H1 (cell line): ENCODE measurements around the gene TMEM41A. TPM values are rescaled to one million over a fixed set of nuclear protein-coding genes. Genes with fewer than 3 reads are reported as not detected.

Experiments used
- CTCF ChIA-PET: fragments of 300-600 bp; sonication (Branson Sonifier 250); formaldehyde crosslinking; loops from one replicate; lab custom pipeline; 2021; ENCODE audit not compliant: partially characterized antibody; lab: Charles Lee
- POLR2A ChIA-PET: fragments of 300-600 bp; sonication (Branson Sonifier 250); formaldehyde crosslinking; loops from one replicate; lab custom pipeline; 2021; ENCODE audit warnings: inconsistent platforms; ENCODE audit not compliant: partially characterized antibody; lab: Charles Lee
- DNase-seq, 2 experiments: peaks; one replicate each; pipeline versions ENCODE4 v3.0.0 to v3.0.0-alpha.2; 2010 to 2022; ENCODE audit warnings: low spot score in 2 of 2, low read depth in 1 of 2, mixed read lengths in 1 of 2
- FAIRE-seq: peaks from 2 replicates; lab custom pipeline; 2011; peaks lifted over from hg19 to GRCh38; lab: Jason Lieb, UNC
- H2AFZ ChIP-seq: 2 replicates; pipeline ENCODE4 v1.8.1; 2012; ENCODE audit warnings: low read length, inconsistent platforms
- H2AK5ac ChIP-seq: 2 replicates; pipeline ENCODE4 v1.6.1; 2013; ENCODE audit warnings: low read depth, low read length
- H2BK120ac ChIP-seq: replicated peaks from 2 replicates; pipeline ENCODE3; 2013; ENCODE audit warnings: low read depth, low read length, inconsistent platforms
- H2BK12ac ChIP-seq: 2 replicates; pipeline ENCODE4 v1.6.1; 2013; ENCODE audit warnings: low read depth, low read length
- H2BK15ac ChIP-seq: 2 replicates; pipeline ENCODE4 v1.6.1; 2013; ENCODE audit warnings: low read length
- H2BK20ac ChIP-seq: 2 replicates; pipeline ENCODE4 v1.6.1; 2013; ENCODE audit warnings: low read length
- H2BK5ac ChIP-seq: 2 replicates; pipeline ENCODE4 v1.6.1; 2013; ENCODE audit warnings: low read depth, low read length
- H3K14ac ChIP-seq: 2 replicates; pipeline ENCODE4 v1.6.1; 2013; ENCODE audit warnings: inconsistent platforms; ENCODE audit not compliant: insufficient read length
- H3K18ac ChIP-seq: 2 replicates; pipeline ENCODE4 v1.6.1; 2013; ENCODE audit warnings: low read length; ENCODE audit errors: extremely low read depth
- H3K23ac ChIP-seq: 2 replicates; pipeline ENCODE4 v1.6.1; 2013; ENCODE audit warnings: inconsistent platforms; ENCODE audit not compliant: insufficient read length
- H3K23me2 ChIP-seq: 2 replicates; pipeline ENCODE4 v1.6.1; 2013; ENCODE audit warnings: low read depth, low read length
- H3K27ac ChIP-seq: 2 replicates; pipeline ENCODE4 v1.6.1; 2011; ENCODE audit warnings: low read depth, low read length, inconsistent platforms
- H3K27me3 ChIP-seq, 4 experiments: replicated peaks in 1 of 4; 1 replicate in 1 of 4; 2 replicates in 3 of 4; pipeline versions ENCODE4 v1.6.1 to v1.8.1; 2011 to 2013; ENCODE audit warnings: low read length in 3 of 4, mild to moderate bottlenecking in 3 of 4, inconsistent platforms in 2 of 4, mixed read lengths in 2 of 4, moderate library complexity in 1 of 4; ENCODE audit not compliant: control insufficient read depth in 3 of 4, insufficient read depth in 3 of 4; ENCODE audit errors: extremely low read depth in 1 of 4
- H3K36me3 ChIP-seq, 4 experiments: 2 replicates each; pipeline versions ENCODE4 v1.6.1 to v1.8.1; 2011 to 2013; ENCODE audit warnings: mild to moderate bottlenecking in 4 of 4, low read length in 3 of 4, moderate library complexity in 2 of 4, control low read depth in 1 of 4, inconsistent platforms in 1 of 4; ENCODE audit not compliant: insufficient read depth in 4 of 4, control insufficient read depth in 2 of 4
- H3K4ac ChIP-seq: replicated peaks from 2 replicates; pipeline ENCODE3; 2013; ENCODE audit warnings: low read length, low read depth, mixed read lengths, inconsistent platforms; ENCODE audit not compliant: insufficient read length
- H3K4me1 ChIP-seq, 4 experiments: replicated peaks in 1 of 4; 1 replicate in 1 of 4; 2 replicates in 3 of 4; pipeline versions ENCODE4 v1.6.1 to v1.8.1; 2011 to 2013; ENCODE audit warnings: low read length in 3 of 4, inconsistent platforms in 2 of 4, mixed read lengths in 1 of 4; ENCODE audit not compliant: insufficient read depth in 4 of 4, control insufficient read depth in 3 of 4
- H3K4me2 ChIP-seq, 2 experiments: 2 replicates each; pipeline versions ENCODE4 v1.6.1 to v1.8.1; 2011 to 2013; ENCODE audit warnings: low read depth in 2 of 2, low read length in 2 of 2, control low read depth in 1 of 2, inconsistent platforms in 1 of 2, mild to moderate bottlenecking in 1 of 2; ENCODE audit not compliant: insufficient read depth in 1 of 2
- H3K4me3 ChIP-seq, 4 experiments: fragments of 200-600, 300-600 bp in 1 of 4; sonication (generic), shearing (Covaris generic), sonication (Bioruptor Twin) in 1 of 4; 2 replicates each; pipeline versions ENCODE4 v1.5.1 to v1.8.1; 2011 to 2016; ENCODE audit warnings: low read length in 4 of 4, low read depth in 3 of 4, control low read depth in 2 of 4, inconsistent platforms in 2 of 4, mild to moderate bottlenecking in 2 of 4, mixed read lengths in 1 of 4, moderate library complexity in 1 of 4; ENCODE audit not compliant: insufficient read depth in 2 of 4; ENCODE audit errors: extremely low read depth in 1 of 4
- H3K56ac ChIP-seq: replicated peaks from 2 replicates; pipeline ENCODE3; 2013; ENCODE audit warnings: low read depth, mild to moderate bottlenecking, mixed read lengths, low read length, inconsistent platforms; ENCODE audit not compliant: insufficient read length
- H3K79me1 ChIP-seq: 2 replicates; pipeline ENCODE4 v1.6.1; 2013; ENCODE audit warnings: low read depth, low read length, control low read depth
- H3K79me2 ChIP-seq, 2 experiments: 2 replicates each; pipeline versions ENCODE4 v1.6.1 to v1.8.1; 2012 to 2013; ENCODE audit warnings: low read length in 2 of 2, mild to moderate bottlenecking in 2 of 2, inconsistent platforms in 1 of 2; ENCODE audit not compliant: insufficient read depth in 2 of 2, control insufficient read depth in 1 of 2
- H3K9ac ChIP-seq, 4 experiments: replicated peaks in 1 of 4; 1 replicate in 1 of 4; 2 replicates in 3 of 4; pipeline versions ENCODE4 v1.6.1 to v1.8.1; 2011 to 2013; ENCODE audit warnings: low read depth in 3 of 4, low read length in 3 of 4, control low read depth in 2 of 4, mild to moderate bottlenecking in 2 of 4, moderate library complexity in 2 of 4, inconsistent platforms in 1 of 4; ENCODE audit errors: extremely low read depth in 1 of 4
- H3K9me3 ChIP-seq, 2 experiments: 2 replicates each; pipeline versions ENCODE4 v1.6.1 to v1.8.1; 2012 to 2013; ENCODE audit warnings: mild to moderate bottlenecking in 2 of 2, moderate library complexity in 2 of 2, control low read depth in 1 of 2, inconsistent platforms in 1 of 2, low read depth in 1 of 2, low read length in 1 of 2, mixed read lengths in 1 of 2; ENCODE audit not compliant: insufficient read depth in 2 of 2
- H4K20me1 ChIP-seq, 2 experiments: replicated peaks in 1 of 2; 2 replicates each; pipeline versions ENCODE3 to v1.8.1; 2011 to 2013; ENCODE audit warnings: inconsistent platforms in 2 of 2, low read length in 2 of 2, mild to moderate bottlenecking in 1 of 2; ENCODE audit not compliant: insufficient read depth in 2 of 2, control insufficient read depth in 1 of 2
- H4K5ac ChIP-seq: 2 replicates; pipeline ENCODE4 v1.6.1; 2013; ENCODE audit warnings: low read length, low read depth, mixed read lengths, inconsistent platforms; ENCODE audit not compliant: insufficient read length
- H4K8ac ChIP-seq: 2 replicates; pipeline ENCODE4 v1.8.0; 2013; ENCODE audit warnings: mild to moderate bottlenecking, moderate library complexity, low read length, inconsistent platforms; ENCODE audit not compliant: insufficient read depth; ENCODE audit errors: extremely low read depth
- H4K91ac ChIP-seq: replicated peaks from 2 replicates; pipeline ENCODE3; 2013; ENCODE audit warnings: low read length, mixed read lengths, inconsistent platforms; ENCODE audit not compliant: insufficient read length
- CEBPB ChIP-seq: IDR thresholded peaks from 2 replicates; pipeline ENCODE4 v1.6.1; 2012; ENCODE audit warnings: low read depth, low read length
- PHF8 ChIP-seq: fragments of 200-600 bp; sonication (generic); conservative IDR thresholded peaks from 2 replicates; pipeline ENCODE4 v1.7.1; 2012; ENCODE audit warnings: low read depth, mild to moderate bottlenecking, inconsistent platforms, low read length, moderate library complexity
- WGBS, 2 experiments: shearing (Covaris generic) in 1 of 2; methylation state at CpG; one replicate each; pipeline versions ENCODE4 v1.1.6 to v1.1.7; 2013 to 2015; ENCODE audit warnings: low lambda C conversion rate in 2 of 2, mixed read lengths in 2 of 2, inconsistent platforms in 1 of 2, low coverage in 1 of 2, missing lambda C conversion rate in 1 of 2; ENCODE audit not compliant: insufficient replicate concordance in 2 of 2, insufficient coverage in 1 of 2, insufficient read length in 1 of 2; ENCODE audit errors: extremely low coverage in 1 of 2, missing lambda C conversion rate in 1 of 2; 5-methylcytosine and 5-hydroxymethylcytosine counted together
- polyA plus RNA-seq, 7 experiments: library from polyadenylated mRNA; depleted of rRNA in 3 of 7; stranded (reverse) in 5 of 7; unstranded in 2 of 7; fragments of >200 nt in 5 of 7; fragments of 200-250 nt in 2 of 7; gene quantifications; 1 replicate in 5 of 7; 2 replicates in 1 of 7; 4 replicates in 1 of 7; pipeline versions ENCODE4 v1.2.1 to v1.2.3, GENCODE V29; 2011 to 2013; ENCODE audit warnings: missing spikeins in 2 of 7, mixed read lengths in 2 of 7
- total RNA-seq: library from RNA; stranded (reverse); fragmentation: NEBNext Ultra II Directional; extraction: Animal tissue kit (Norgen Biotek cat#: 25700); gene quantifications from 2 replicates; pipeline ENCODE4 v1.2.1, GENCODE V29; 2021

Gene TMEM41A
- total and polyA plus RNA-seq, 2 of the 8 experiments (the other 6 are each of a cell fraction or from before 2014, with no cell fraction given), result 14.1 to 17.5 TPM

GRCh38 chr3:185537369-185537970 is 38.6 kb upstream of the TMEM41A start:
- Histone ChIP-seq H3K36me3 (no peaks in the 10 kb centered on the region), H3K23me2 (no peaks in the 10 kb centered on the region), H3K9ac (no peak overlapping the region), H2AK5ac (no peak overlapping the region), H4K8ac (no peak overlapping the region), H2BK5ac (no peak overlapping the region), H4K91ac (no peak overlapping the region), H2AFZ (no peak overlapping the region), H3K27me3 (no peaks in the 10 kb centered on the region), H3K14ac (no peak overlapping the region), H4K20me1 (no peaks in the 10 kb centered on the region), H2BK120ac (no peak overlapping the region), H3K18ac (no peak overlapping the region), H3K4me3 (no peak overlapping the region), H2BK12ac (no peak overlapping the region), H3K79me1 (no peaks in the 10 kb centered on the region), H3K56ac (no peak overlapping the region), H2BK20ac (no peak overlapping the region), H3K4ac (no peak overlapping the region), H3K9me3 (no peaks in the 10 kb centered on the region), H3K79me2 (no peaks in the 10 kb centered on the region), H3K27ac (no peak overlapping the region), H3K23ac (no peak overlapping the region), H2BK15ac (no peak overlapping the region), H3K4me2 (no peak overlapping the region), H4K5ac (no peak overlapping the region), H3K4me1 (no peaks in the 10 kb centered on the region)
- FAIRE-seq (no peak), DNase-seq (no peak)
- CTCF ChIA-PET, result interaction anchor here (1.7 kb wide), 1 partner anchor 38 kb away, joined by 7 read pairs; no protein-coding TSS in a partner anchor
- WGBS, 2 experiments, result 89% methylated on average over 9 of the region's 9 CpGs; no CpG with 5 or more reads in 1 of the 2 experiments
- POLR2A ChIA-PET, result no interaction called here
- no peak for TF ChIP-seq PHF8
- peak; percentile 75 for TF ChIP-seq CEBPB
